Breast epithelium (tissue), 3 donors: ENCODE results near the gene CEP76.

Experiments used
- CTCF ChIP-seq, 3 donors: fragments of 450-650 bp; IDR thresholded peaks; one replicate each; pipeline ENCODE4 v1.5.1; 2016 to 2017; ENCODE audit warnings: antibody characterized with exemption in 3 of 3, mild to moderate bottlenecking in 3 of 3, moderate library complexity in 3 of 3
- POLR2A ChIP-seq: fragments of 450-650 bp; IDR thresholded peaks from one replicate; pipeline ENCODE4 v1.6.1; 2016; ENCODE audit warnings: antibody characterized with exemption, mild to moderate bottlenecking, moderate library complexity
- POLR2AphosphoS5 ChIP-seq, 3 donors: sonication (generic); formaldehyde crosslinking; IDR thresholded peaks; one replicate each; pipeline ENCODE4 v1.6.1; 2017; ENCODE audit warnings: antibody characterized with exemption in 3 of 3

GRCh38 chr18:12631831-12632477, 70.6 kb downstream of the CEP76 start:
- TF ChIP-seq POLR2A = no peak
- TF ChIP-seq CTCF (IDR thresholded peaks at IDR 0.05) = no peak
- TF ChIP-seq POLR2AphosphoS5 (IDR thresholded peaks at IDR 0.05) = no peak
